Neural cell (in vitro differentiated cells): ENCODE data around the gene SRCIN1. TPM values are rescaled to one million over a fixed set of nuclear protein-coding genes. Genes with fewer than 3 reads are reported as not detected.
"Not testable (repeated sequence)": the region's sequence is repeated elsewhere in the genome, so short reads cannot be mapped to it uniquely, and the experiment has no call there.

Experiments used
- H2AFZ ChIP-seq: fragments of 200-600, 300-800 bp; sonication (generic), shearing (Covaris generic); 2 replicates; pipeline ENCODE4 v1.6.0; 2014; ENCODE audit warnings: low read depth, mild to moderate bottlenecking, antibody characterized with exemption, low read length, moderate library complexity
- H3F3A ChIP-seq: fragments of 200-600 bp; shearing (Covaris generic); 2 replicates; pipeline ENCODE4 v1.6.1; 2016; ENCODE audit warnings: mild to moderate bottlenecking, moderate library complexity, mixed read lengths, antibody characterized with exemption, low read length; ENCODE audit not compliant: insufficient read depth, poor library complexity, severe bottlenecking
- H3K27ac ChIP-seq: fragments of 200-600, 300-800 bp; sonication (generic), shearing (Covaris generic); 2 replicates; pipeline ENCODE4 v1.5.1; 2014; ENCODE audit warnings: mild to moderate bottlenecking, low read length, moderate library complexity
- H3K27me3 ChIP-seq: fragments of 300-800, 200-600 bp; sonication (generic), shearing (Covaris generic); 2 replicates; pipeline ENCODE4 v1.6.0; 2014; ENCODE audit warnings: mild to moderate bottlenecking, low read depth, low read length, moderate library complexity; ENCODE audit not compliant: insufficient read depth
- H3K36me3 ChIP-seq: fragments of 300-800, 200-600 bp; sonication (generic), shearing (Covaris generic); 2 replicates; pipeline ENCODE4 v1.5.1; 2014; ENCODE audit warnings: mild to moderate bottlenecking, antibody characterized with exemption, low read length, moderate library complexity; ENCODE audit not compliant: insufficient read depth
- H3K4me2 ChIP-seq: fragments of 300-800, 200-600 bp; sonication (generic), shearing (Covaris generic); 2 replicates; pipeline ENCODE4 v1.6.0; 2014; ENCODE audit warnings: mild to moderate bottlenecking, low read length
- H3K4me3 ChIP-seq: fragments of 300-800, 200-600 bp; sonication (generic), shearing (Covaris generic); 2 replicates; pipeline ENCODE4 v1.5.1; 2014; ENCODE audit warnings: mild to moderate bottlenecking, low read length, moderate library complexity
- H3K79me2 ChIP-seq: fragments of 200-600 bp; shearing (Covaris generic); replicated peaks from 2 replicates; pipeline ENCODE4 v1.6.0; 2014; ENCODE audit warnings: mild to moderate bottlenecking, low read length, moderate library complexity; ENCODE audit not compliant: insufficient read depth
- H3K9ac ChIP-seq: fragments of 300-800, 200-600 bp; sonication (generic), shearing (Covaris generic); 2 replicates; pipeline ENCODE4 v1.6.1; 2016; ENCODE audit warnings: mild to moderate bottlenecking, low read length, mixed read lengths
- H3K9me2 ChIP-seq: fragments of 200-600 bp; shearing (Covaris generic); 2 replicates; pipeline ENCODE4 v1.6.1; 2016; ENCODE audit warnings: mild to moderate bottlenecking, low read length, mixed read lengths; ENCODE audit not compliant: insufficient read depth
- H3K9me3 ChIP-seq: fragments of 200-600, 300-800 bp; sonication (generic), shearing (Covaris generic); 2 replicates; pipeline ENCODE4 v1.6.1; 2016; ENCODE audit warnings: mild to moderate bottlenecking, mixed run types, low read length, moderate library complexity, mixed read lengths
- H4K20me1 ChIP-seq: fragments of 200-600 bp; shearing (Covaris generic); 2 replicates; pipeline ENCODE4 v1.6.1; 2016; ENCODE audit warnings: mild to moderate bottlenecking, mixed run types; ENCODE audit not compliant: insufficient read depth
- CTCF ChIP-seq: fragments of 450-650 bp; IDR thresholded peaks from 2 replicates; pipeline ENCODE4 v1.5.1; 2014; ENCODE audit warnings: antibody characterized with exemption, mild to moderate bottlenecking, moderate library complexity; ENCODE audit not compliant: poor library complexity, severe bottlenecking
- EP300 ChIP-seq: fragments of 450-650 bp; conservative IDR thresholded peaks from 2 replicates; pipeline ENCODE4 v1.6.1; 2014; ENCODE audit warnings: antibody characterized with exemption, mild to moderate bottlenecking, moderate library complexity; ENCODE audit not compliant: poor library complexity, severe bottlenecking
- EZH2 ChIP-seq: fragments of 200-600, 300-800 bp; shearing (Covaris generic), sonication (generic); IDR thresholded peaks from 2 replicates; pipeline ENCODE4 v1.6.1; 2014; ENCODE audit warnings: antibody characterized with exemption, low read length, borderline replicate concordance, mild to moderate bottlenecking; ENCODE audit not compliant: insufficient read depth, poor library complexity, severe bottlenecking
- MXI1 ChIP-seq: fragments of 450-650 bp; conservative IDR thresholded peaks from 2 replicates; pipeline ENCODE4 v1.6.1; 2014; ENCODE audit warnings: antibody characterized with exemption, mild to moderate bottlenecking; ENCODE audit not compliant: poor library complexity, severe bottlenecking
- POLR2AphosphoS5 ChIP-seq: IDR thresholded peaks from 2 replicates; pipeline ENCODE4 v1.6.1; 2012
- RAD21 ChIP-seq: fragments of 450-650 bp; conservative IDR thresholded peaks from 2 replicates; pipeline ENCODE4 v1.6.1; 2014; ENCODE audit warnings: antibody characterized with exemption, mild to moderate bottlenecking, moderate library complexity
- SMC3 ChIP-seq: fragments of 450-650 bp; conservative IDR thresholded peaks from 2 replicates; pipeline ENCODE4 v1.6.1; 2014; ENCODE audit warnings: antibody characterized with exemption, mild to moderate bottlenecking, moderate library complexity; ENCODE audit not compliant: poor library complexity
- TAF1 ChIP-seq: IDR thresholded peaks from 2 replicates; pipeline ENCODE4 v1.6.1; 2012; ENCODE audit warnings: low read depth
- polyA plus RNA-seq: library from polyadenylated mRNA; depleted of rRNA; stranded (reverse); fragments of >200 nt; gene quantifications from 2 replicates; pipeline ENCODE4 v1.2.3, GENCODE V29; 2014
- TF ChIP-seq, protein P1 (sequence below): IDR thresholded peaks from 2 replicates; pipeline ENCODE4 v1.6.1; 2012; ENCODE audit warnings: borderline replicate concordance

Gene SRCIN1
- polyA plus RNA-seq, 1 donor from 2014 or later: 18.0 TPM

- Histone ChIP-seq H3K27me3 (no peaks in the 10 kb centered on the region), H3K9me3 (no peaks in the 10 kb centered on the region), H4K20me1 (no peaks in the 10 kb centered on the region), H3K4me3 (no peak overlapping the region), H3K27ac (no peak overlapping the region), H3K79me2 (no peaks in the 10 kb centered on the region), H3K9ac (no peak overlapping the region), H3K4me2 (no peak overlapping the region), H3K36me3 (no peaks in the 10 kb centered on the region), H2AFZ (no peak overlapping the region), H3K9me2 (no peaks in the 10 kb centered on the region), H3F3A (no peaks in the 10 kb centered on the region)
- TF ChIP-seq TAF1 (no peak), EZH2 (no peak), RAD21 (no peak), SMC3 (no peak), EP300 (no peak)
Observed at GRCh38 chr17:38653230-38653629, 47.5 kb upstream of the SRCIN1 start.

DNA sequence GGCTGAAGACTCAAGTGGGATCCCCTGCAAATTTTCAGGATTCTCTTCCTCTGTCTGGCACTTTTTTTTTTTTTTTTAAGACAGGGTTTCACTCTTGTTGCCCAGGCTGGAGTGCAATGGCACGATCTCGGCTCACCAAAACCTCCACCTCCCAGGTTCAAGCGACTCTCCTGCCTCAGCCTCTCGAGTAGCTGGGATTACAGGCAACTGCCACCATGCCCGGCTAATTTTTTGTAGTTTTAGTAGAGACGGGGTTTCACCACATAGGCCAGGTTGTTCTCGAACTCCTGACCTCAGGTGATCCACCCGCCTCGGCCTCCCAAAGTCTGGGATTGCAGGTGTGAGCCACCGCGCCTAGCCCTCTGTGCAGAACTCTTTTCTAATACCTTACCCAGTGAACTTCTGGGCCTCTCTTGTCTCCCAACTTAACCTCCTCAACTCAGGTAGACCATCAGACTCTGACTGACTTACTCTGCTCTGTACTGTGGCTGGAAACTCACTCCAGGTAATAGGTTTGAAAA is 45.0 kb upstream of the SRCIN1 start:
- H3K9ac ChIP-seq, H3K27me3 ChIP-seq, H3K4me3 ChIP-seq, H4K20me1 ChIP-seq, H3K79me2 ChIP-seq, H3F3A ChIP-seq, H2AFZ ChIP-seq, H3K4me2 ChIP-seq, H3K9me3 ChIP-seq, H3K27ac ChIP-seq, H3K36me3 ChIP-seq, H3K9me2 ChIP-seq: not testable (repeated sequence)

DNA sequence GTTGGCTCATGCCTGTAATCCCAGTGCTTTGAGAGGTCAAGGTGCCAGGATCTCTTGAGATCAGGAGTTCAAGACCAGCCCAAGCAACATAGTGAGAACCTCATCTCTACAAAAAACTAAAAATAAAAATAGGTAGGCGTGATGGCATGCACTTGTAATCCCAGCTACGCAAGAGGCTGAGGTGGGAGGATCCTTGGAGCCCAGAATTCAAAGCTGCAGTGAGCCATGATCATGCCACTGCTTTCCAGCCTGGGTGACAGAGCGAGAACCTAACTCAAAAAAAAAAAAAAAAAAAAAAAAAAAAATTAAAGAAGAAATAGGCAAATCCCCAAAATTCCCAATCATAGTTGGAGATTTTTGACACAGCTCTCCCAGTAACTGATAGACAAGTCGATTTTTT is 32.2 kb upstream of the SRCIN1 start:
- Histone ChIP-seq H3K4me3 (no peak overlapping the region), H3K79me2 (no peaks in the 10 kb centered on the region), H2AFZ (no peak overlapping the region), H3K27me3 (no peaks in the 10 kb centered on the region), H3K9me3 (no peaks in the 10 kb centered on the region), H3F3A (no peaks in the 10 kb centered on the region), H3K4me2 (no peak overlapping the region), H3K9me2 (no peaks in the 10 kb centered on the region), H3K27ac (no peak overlapping the region), H4K20me1 (no peaks in the 10 kb centered on the region), H3K36me3 (no peaks in the 10 kb centered on the region), H3K9ac (no peak overlapping the region)
- TF ChIP-seq EP300: no peak
- TF ChIP-seq TAF1: no peak
- no peak for TF ChIP-seq RAD21
- no peak for TF ChIP-seq EZH2
- TF ChIP-seq MXI1: no peak
- TF ChIP-seq, protein P1, sequence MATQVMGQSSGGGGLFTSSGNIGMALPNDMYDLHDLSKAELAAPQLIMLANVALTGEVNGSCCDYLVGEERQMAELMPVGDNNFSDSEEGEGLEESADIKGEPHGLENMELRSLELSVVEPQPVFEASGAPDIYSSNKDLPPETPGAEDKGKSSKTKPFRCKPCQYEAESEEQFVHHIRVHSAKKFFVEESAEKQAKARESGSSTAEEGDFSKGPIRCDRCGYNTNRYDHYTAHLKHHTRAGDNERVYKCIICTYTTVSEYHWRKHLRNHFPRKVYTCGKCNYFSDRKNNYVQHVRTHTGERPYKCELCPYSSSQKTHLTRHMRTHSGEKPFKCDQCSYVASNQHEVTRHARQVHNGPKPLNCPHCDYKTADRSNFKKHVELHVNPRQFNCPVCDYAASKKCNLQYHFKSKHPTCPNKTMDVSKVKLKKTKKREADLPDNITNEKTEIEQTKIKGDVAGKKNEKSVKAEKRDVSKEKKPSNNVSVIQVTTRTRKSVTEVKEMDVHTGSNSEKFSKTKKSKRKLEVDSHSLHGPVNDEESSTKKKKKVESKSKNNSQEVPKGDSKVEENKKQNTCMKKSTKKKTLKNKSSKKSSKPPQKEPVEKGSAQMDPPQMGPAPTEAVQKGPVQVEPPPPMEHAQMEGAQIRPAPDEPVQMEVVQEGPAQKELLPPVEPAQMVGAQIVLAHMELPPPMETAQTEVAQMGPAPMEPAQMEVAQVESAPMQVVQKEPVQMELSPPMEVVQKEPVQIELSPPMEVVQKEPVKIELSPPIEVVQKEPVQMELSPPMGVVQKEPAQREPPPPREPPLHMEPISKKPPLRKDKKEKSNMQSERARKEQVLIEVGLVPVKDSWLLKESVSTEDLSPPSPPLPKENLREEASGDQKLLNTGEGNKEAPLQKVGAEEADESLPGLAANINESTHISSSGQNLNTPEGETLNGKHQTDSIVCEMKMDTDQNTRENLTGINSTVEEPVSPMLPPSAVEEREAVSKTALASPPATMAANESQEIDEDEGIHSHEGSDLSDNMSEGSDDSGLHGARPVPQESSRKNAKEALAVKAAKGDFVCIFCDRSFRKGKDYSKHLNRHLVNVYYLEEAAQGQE: no peak
- TF ChIP-seq CTCF: no peak
- TF ChIP-seq SMC3: no peak
- TF ChIP-seq POLR2AphosphoS5: no peak
